ENCODE data around the gene HEBP1. TPM values are rescaled to one million over a fixed set of nuclear protein-coding genes. Genes with fewer than 3 reads are reported as not detected.
"Not testable (repeated sequence)": the region's sequence is repeated elsewhere in the genome, so short reads cannot be mapped to it uniquely, and the experiment has no call there.

Gene HEBP1, protein sequence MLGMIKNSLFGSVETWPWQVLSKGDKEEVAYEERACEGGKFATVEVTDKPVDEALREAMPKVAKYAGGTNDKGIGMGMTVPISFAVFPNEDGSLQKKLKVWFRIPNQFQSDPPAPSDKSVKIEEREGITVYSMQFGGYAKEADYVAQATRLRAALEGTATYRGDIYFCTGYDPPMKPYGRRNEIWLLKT
- total RNA-seq = 10.4 TPM in 2 replicates

DNA sequence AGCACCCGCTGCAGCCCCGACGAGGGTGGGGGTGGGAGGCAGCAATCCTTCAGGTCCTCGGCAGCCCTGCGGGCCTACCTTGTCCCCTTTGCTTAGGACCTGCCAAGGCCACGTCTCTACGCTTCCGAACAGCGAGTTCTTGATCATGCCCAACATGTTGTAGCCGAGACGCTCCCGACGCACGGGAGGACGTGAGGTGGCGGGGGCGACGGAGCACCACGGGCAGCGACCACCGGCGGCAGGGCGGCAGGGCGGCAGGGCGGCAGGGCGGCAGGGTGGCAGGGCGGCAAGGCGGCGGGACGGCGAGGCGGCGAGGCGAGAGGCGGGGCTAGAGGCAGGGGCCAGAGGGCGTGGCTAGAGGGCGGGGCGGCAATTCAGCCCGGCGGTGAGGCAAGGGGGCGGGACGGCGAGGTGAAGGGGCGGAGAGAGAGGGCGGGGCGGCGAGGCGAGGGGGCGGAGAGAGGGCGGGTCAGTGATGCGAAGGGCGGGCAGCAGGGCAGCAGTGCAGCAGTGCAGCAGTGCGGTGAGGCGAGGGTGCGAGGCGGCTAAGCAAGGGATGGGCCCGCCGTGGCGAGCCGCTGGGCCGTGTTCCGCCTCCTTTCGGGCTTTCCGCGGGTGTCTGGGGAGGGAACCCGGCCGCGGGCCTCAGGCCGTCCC is at the start of gene HEBP1:
TSS of gene HEBP1 (minus strand) at position 307 of the 657 bp plus-strand sequence. CDS start at position 156, 151 bp downstream.
- intact Hi-C loops (cut with micrococcal nuclease) = loop anchor here (1.0 to 5.0 kb wide), 8 partner anchors 44 to 643 kb away; partner anchors contain the start of genes BORCS5, DDX47, EMP1 and FAM234B

DNA sequence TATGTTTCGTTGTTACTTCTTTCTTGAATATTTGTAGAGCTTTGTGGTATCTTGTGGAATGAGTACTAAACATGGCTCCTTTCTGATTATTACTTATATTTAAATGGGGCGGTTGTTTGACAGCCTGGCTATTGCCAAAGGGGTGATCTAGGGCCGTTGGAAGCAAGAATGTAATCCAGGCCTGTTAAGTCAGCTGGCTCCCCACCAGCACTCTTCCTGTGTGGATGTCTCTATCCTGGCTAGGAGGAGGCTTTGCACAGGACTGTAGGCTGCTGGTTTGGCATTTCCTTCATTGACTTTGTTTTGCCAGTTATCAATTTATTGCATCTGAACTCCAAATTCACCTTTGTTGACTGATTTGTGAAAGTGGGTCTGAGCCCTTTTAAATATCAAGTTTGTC is 49.8 kb upstream of the HEBP1 start:
- intact Hi-C loops (cut with micrococcal nuclease) = no loop called here

DNA sequence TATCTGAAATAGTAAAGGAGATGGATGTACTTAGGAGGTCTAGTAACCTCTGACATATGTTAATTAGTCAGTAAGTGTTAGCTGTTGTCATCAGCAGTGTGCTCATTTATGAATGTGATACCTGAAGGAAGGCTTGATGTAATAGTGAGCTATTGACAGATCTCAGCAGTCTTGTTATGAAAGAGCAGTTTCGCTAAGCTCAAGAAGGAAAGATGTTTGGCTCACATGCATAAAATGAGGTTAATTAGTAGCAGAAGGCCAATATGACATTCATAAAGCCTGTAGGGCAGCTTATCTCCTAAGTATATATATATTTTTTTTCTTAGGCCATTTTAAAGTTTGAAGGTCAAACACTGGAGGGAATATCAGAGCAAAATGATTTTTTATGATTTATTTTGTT is 46.9 kb upstream of the HEBP1 start:
- intact Hi-C loops (cut with micrococcal nuclease) = no loop called here

DNA sequence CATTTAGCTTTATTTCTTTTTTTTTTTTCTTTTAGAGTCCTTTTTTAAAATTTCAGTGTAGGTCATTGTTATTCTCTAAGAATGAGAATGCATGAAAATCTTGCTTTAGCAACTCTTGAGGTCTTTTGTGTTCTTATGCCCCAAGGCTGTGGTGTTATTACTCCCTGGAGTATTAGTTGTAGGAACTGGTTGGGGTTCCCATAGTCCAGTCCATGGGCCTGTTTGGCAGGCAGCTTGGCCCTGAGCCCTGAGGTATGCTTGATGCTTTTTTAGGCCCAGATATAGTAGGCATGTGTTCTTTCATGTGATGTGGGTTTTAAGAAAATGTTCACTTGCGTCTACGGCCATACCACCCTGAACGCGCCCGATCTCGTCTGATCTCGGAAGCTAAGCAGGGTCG is 45.8 kb upstream of the HEBP1 start:
- intact Hi-C loops (cut with micrococcal nuclease) = loop anchor here (2.0 kb wide), 1 partner anchor 53 kb away; no protein-coding TSS in a partner anchor

DNA sequence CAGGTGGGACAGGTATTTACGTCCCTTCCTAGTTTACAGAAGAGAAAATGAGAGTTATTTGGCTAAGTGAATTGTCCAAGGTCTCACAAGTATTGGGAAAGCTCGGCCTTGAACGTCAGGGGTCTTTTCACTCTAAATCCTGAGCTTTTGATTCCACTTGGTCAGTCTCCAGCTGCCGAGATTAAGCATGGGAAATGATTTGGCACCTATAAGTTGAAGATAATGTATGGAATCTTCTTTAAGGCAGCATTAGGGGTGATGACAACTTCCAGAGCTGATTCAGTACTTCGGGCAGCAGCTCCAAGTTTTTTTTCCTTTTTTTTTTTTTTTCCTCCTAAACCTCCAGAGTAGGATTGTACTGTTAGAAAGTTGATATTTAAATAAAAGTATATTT is 44.8 kb upstream of the HEBP1 start:
- intact Hi-C loops (cut with micrococcal nuclease) = loop anchor here (1.0 to 2.0 kb wide), 2 partner anchors 45 to 54 kb away; partner anchors contain the start of gene HEBP1

DNA sequence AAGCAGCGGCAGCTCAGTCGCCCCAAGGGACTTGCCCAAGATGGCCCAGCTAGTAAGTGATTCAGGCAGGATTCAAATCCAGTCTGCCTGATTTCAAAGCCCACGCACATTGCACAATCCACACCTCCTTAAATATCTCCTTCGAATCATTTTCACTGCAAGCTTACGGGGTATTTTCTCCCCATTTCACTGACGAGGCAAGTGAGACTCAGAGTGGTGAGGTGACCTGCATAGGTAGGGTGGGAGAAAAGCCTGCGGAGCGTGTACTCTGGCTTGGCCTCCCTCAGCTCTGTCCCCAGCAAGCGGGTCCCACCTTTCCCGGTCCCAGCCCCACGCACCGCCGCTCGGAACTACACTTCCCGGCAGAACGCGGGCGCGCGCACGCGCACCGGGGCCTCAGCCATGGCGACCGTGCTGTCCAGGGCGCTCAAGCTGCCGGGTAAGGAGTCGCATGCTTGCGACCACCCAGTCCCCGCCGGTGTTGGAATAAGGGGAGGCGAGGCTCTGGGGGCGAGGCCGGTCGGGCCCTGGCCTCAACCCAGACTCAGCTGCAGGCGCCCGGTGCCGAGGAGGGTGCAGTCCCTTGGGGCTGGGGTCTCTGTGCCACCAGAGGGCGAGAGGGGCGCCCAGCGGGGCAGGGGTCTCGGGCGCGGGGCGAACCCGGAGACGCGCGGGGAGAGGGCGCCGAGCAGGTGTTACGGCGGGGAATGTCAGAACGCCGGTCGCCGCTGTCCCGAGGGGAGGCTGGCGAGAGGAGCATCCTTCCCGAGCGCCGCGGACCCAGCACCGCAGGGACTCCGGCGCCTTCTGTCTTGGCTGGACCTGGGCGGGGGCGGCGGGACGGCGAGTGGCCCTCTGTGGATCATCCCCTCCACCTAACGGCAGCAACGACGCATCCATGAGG is 44.2 kb upstream of the HEBP1 start, which contains the start of gene FAM234B:
TSS of gene FAM234B (plus strand) at position 380 of the 904 bp plus-strand sequence. CDS start at position 403, 23 bp downstream.
- intact Hi-C loops (cut with micrococcal nuclease) = loop anchor here (1.0 to 2.0 kb wide), 2 partner anchors 44 to 55 kb away; partner anchors contain the start of gene HEBP1

DNA sequence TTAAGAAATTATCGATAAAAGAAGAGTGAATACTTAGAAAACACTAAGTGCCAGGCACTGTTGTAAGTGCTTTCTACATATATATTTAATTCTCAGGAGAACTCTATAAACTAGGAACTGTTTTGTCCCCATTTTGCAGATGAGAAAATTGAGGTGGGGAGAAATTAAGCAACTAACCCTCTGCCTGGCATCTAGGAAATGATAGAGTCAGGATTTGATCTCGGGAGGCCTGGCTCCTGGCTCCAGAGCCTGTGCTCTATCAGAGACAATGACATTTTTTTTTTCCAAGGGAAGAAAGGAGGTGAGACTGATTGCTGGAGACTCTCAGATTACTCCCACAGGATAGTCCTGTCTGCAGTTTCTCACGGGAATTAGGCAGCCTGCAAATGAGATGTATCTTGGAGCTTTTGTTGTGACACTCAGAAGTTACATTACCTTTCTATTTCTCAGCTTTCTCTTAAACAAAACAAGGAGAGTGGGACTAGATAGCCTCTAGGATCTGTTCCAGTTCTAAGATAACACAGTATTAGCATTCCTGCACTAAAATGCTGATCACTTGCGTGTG is 42.7 kb upstream of the HEBP1 start:
- intact Hi-C loops (cut with micrococcal nuclease) = no loop called here

DNA sequence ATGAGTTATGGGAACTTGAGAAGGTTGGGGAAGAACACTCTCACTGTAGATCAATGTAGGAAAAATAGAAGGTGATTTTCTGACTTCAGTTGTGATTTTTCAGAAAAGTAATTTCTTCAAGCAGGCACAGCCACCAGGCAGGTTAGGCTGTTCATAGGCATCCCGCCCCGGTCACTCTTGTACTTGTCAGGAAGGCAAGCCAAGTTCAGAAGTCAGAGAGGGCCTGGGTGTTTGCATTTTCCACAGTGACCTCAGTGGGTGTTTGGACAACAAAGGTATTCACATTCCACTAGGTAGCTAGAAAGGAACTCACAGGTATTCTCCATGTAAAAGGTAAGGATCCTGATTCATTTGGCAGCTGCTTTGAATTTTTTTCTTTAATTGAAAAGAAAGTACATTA is 41.2 kb upstream of the HEBP1 start:
- intact Hi-C loops (cut with micrococcal nuclease) = no loop called here

DNA sequence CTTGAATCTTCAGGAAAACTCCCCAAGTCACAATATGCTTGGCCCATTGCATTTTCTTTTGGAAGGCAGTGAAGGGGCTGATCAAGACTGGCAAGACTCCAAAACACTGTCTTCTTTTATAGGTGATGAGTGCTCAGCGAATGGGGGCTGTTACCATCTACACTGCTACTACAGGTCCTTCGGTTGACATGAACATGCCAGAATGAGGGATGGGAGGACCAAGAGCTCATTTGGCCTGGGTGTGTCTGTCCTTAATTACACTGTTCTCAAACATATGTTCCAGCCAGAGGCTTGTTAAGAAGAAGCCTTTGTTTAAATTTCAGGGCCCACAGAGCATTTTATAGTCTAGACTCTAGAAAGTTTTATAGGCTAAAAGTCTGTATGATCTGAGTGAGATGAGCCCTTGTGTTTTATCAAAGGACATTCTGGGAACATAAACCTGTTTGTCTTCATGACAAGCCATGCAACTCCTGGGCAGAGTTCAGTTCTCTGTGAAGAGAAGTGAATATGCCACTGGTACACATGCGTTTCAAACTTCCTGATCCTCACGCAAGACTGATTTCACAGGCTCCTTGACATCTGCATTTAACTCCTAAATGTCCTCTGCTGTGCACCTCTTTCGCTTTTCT is 39.4 kb upstream of the HEBP1 start:
- intact Hi-C loops (cut with micrococcal nuclease) = no loop called here

DNA sequence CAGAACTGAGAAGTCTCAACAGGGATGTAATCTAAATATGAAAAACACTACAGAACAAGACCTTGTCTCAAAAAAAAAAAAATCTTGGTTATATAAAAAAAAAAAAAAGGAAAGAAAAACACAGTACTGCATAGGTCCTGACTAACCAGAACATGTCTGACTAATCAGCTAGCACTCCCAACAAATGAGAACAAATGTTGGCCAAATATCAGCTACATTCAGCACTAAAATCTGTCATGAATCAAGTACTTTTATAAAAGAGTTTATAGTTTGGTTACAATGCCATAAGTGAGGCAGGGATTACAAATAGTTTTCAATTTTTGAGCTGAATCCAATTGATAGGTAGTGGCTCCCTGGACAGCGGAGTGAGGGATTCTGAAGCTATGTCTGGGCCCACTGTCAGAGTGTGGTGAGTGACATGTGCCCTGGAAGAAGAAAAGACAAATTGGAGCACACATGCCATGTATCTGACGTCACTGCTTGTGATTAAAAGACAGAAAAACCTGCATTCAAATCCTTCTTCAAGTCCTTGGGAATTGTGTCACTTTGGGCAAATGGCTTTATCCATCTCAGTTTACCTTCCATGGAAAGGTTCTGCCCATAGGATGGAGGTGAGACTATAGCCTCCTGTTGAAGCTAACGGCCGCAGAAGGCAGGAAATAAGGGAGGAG is 38.6 kb upstream of the HEBP1 start:
- intact Hi-C loops (cut with micrococcal nuclease) = no loop called here

DNA sequence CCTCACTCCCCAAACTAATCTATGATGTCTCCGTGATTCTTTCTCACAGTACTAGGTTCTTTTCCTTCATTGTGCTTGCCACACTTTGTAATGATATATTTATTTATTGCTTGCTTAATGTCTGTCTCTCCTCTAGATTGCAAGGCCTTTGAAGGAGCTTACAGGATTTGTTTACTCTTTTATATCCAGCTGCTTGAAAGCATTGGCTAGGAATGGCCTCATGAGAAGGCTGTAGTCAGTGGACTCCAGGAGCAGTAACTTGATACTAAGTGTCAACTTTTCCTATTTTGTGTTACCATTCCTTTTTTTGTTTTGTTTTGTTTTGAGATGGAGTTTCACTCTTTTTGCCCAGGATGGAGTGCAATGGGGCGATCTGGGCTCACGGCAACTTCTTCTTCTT is 36.8 kb upstream of the HEBP1 start:
- intact Hi-C loops (cut with micrococcal nuclease) = no loop called here

DNA sequence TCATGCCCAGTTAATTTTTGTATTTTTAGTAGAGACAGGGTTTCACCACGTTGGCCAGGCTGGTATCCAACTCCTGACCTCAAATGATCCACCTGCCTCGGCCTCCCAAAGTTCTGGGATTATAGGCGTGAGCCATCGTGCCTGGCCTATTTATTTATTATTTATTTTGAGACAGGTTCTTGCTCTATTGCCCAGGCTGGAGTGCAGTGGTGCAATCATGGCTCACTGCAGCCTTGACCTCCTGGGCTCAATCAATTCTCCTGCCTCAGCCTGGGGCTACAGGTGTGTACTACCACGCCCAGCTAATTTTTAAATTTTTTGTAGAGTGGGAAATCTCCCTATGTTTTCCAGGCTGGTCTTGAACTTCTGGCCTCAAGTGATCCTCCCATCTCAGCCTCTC is 35.3 kb upstream of the HEBP1 start:
- intact Hi-C loops (cut with micrococcal nuclease) = not testable (repeated sequence)

DNA sequence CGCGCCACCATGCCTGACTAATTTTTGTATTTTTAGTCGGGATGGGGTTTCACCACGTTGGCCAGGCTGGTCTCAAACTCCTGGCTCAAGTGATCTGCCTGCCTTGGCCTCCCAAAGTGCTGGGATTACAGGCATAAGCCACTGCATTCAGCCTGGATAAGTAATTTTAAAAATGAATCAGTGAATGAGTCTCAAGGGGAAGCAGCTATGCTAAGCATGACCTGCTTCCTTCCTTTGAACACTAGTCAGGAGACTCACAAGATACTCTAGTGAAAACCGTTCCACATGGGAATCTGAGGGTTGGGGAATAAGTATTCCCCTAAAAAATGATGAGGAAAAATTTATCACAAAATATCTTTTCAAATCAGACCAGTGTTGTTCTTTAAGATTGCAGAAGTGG is 33.4 kb upstream of the HEBP1 start:
- intact Hi-C loops (cut with micrococcal nuclease) = no loop called here

DNA sequence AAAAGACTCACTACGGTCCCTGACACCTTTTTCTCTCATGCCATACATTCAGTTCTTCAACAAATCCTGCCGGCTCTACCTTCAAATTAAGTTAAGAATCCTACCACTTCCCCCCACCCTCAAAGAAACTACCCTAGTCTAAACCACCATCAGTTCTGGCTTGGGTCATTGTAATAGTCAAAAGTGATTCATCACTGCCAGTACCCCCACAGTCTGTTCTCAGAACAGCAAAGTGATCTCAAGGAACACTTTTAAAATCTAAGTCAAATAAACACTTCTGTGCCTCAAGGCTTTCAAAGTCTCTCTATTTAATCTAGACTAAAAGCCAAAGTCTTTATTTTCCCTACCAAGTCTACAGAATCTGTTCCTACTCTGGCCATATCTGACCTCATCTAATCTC is 32.1 kb upstream of the HEBP1 start:
- intact Hi-C loops (cut with micrococcal nuclease) = no loop called here

DNA sequence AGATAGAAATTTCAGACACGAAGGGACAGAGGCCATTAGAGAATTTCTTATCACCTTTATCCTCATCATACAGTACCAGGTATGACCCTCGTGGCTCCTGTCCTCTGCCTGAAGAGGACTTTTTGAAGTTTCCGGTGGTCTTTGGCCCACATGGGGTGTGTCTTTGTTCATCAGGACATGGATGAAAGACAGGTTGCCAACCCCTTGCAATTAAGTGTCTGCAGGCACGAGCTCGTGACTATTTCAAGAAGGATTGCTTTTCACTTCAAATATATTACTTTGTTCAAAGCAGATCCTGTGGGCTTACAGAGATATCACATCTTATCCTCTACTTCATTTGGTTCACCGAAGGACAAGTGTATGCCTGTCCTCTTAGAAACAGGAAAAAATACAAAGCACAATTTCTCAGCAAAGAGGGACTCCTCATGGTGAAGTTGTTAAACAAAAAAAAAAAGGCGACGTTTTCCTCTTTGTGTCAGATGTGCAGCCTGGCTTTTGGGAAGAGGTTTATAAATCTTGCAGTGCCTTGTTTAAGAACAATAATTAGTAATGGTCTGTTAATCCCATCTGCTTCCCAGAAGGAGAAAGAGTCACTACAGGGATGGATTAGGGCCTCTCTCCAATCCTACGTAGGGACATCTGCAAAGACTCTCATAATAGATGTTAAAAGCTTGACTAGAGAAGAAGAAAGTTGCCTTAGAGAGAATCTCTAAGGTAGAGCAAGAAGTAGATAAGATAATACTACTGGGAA is 30.7 kb upstream of the HEBP1 start:
- intact Hi-C loops (cut with micrococcal nuclease) = no loop called here

DNA sequence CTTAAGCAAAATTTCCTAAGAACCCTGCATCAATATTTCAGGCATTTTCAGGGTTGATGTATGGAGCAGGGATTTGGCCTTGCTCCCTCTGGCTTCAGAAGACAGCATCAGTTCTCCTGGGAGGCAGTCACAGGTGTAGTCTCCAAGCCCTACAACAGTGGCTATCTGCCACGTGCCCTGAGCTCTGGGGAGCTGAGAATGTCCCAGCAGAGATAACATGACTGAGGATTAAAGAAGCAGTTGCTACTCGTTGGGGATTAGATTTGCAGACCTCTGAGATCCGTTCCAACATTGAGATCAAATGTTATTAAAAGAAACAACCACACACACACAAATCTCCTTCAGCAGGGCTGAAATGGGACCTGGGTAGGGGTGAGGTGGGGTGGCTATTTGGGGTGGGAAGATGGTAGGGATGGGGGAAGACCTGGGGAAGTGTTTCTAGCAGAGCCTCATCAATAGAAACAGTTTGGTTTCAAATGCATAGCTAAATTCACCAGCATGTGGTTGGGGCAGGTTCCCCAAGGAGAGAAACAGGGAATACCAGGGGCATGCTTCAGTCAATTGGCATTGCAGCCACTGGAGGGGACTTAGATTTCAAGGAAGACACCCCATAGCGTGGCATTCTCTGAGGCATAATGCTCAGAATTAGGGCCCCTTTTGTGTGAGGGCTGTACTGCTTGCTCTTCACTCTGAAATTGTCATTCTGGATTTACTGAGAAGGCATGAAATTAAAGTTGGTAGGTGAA is 28.9 kb upstream of the HEBP1 start:
- intact Hi-C loops (cut with micrococcal nuclease) = no loop called here

DNA sequence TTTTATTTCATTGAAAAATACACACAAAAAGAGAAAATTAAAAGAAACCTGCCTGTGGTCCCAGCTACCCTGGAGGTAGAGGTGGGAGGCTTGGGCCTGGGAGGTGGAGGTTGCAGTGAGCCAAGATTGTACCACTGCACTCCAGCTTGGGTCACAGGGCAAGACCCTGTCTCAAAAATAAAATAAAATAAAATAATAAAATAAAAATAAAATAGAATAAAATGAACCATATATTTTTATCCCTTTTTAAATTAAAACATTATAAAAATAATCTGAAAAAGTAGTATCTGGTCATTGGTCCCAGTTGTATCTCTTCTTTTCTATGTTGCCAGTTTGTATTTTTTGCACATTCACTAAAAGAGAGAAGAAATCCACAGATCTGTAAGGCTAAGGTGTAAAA is 27.4 kb upstream of the HEBP1 start:
- intact Hi-C loops (cut with micrococcal nuclease) = no loop called here

DNA sequence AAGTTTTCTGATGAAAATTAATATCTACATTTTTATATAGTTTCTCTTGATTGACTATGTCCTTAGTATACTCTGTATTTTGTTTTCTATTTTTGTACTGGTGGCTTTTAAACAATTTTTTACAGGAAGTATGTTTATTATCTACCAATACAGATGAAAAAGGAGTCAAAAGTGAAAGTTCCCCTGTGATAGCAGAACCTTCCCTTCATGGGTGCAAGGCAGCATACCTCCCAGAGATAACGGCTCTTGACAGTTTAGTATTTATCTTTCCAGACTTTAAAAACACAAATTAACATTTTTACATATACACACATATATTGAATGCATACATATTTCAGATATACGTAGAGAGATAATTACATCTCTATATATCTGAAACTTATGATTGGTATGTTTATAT is 27.0 kb upstream of the HEBP1 start:
- intact Hi-C loops (cut with micrococcal nuclease) = no loop called here

DNA sequence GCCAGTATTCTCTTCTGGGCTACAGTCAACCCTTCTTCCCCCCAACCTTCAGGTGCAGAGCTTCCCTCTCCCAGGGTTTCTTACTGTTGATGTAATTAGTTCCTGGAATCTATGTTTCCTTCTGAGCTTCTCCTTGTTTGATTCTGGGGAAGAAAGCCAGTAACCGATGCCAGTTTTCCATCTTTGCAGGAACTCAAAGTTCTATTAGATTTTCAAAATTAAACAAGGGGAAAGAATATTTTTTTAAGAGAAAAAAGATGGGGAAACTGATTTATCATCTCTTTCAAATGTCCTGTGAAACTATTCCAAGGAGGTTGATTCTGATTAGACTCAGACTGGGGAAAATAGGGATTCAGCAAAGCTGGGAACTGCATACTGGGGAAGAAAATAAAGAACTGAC is 26.2 kb upstream of the HEBP1 start:
- intact Hi-C loops (cut with micrococcal nuclease) = no loop called here
